GM10266 (cell line): ENCODE results near the gene C5orf34.

Source experiments
- DNase-seq: peaks from one replicate; pipeline ENCODE4 v3.0.0; 2012; ENCODE audit errors: extremely low spot score
- CTCF ChIP-seq: IDR thresholded peaks from 2 replicates; pipeline ENCODE4 v1.5.1; 2012; ENCODE audit warnings: mild to moderate bottlenecking, low read depth; ENCODE audit not compliant: control insufficient read depth, insufficient read depth; ENCODE audit errors: missing control alignments

Gene C5orf34

DNA sequence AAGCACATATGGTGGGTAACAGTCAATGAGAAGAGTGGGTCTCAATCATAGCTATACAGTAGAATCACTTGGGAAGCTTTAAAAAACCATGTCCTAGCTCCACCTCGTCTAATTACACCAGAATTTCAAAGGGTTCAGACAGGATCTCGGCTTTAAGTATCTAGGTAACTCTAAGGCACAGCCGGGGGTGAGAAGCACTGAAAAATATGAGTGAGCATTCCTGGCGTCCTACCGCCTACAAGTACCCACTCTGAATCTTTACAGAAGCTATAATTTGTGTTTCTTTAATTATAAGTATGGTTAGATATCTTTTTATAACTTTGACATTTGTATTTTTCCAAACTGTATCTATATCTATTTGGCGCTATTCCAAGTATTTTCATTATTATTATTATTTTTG, 25.8 kb upstream of the C5orf34 start:
- TF ChIP-seq CTCF = no peak
- DNase-seq = no peak

DNA sequence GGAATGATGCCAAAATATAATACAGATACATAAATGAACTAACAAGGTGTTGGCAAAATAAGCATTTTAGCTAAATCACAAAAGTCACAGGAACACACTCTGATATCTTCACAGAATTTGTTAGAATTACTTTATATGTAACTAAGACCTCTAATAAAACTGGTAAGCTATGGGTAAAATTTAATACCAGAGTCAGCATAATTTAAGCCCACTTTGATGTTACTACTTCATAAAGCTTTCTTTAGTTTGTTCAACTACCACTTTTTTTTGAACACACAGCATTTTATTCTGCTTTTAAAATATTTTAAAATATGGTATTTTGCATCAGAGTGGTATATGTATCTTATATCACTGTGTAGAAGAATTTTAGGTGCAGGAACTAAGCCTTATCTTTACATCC, 22.0 kb upstream of the C5orf34 start:
- no peak for DNase-seq
- no peak for TF ChIP-seq CTCF

DNA sequence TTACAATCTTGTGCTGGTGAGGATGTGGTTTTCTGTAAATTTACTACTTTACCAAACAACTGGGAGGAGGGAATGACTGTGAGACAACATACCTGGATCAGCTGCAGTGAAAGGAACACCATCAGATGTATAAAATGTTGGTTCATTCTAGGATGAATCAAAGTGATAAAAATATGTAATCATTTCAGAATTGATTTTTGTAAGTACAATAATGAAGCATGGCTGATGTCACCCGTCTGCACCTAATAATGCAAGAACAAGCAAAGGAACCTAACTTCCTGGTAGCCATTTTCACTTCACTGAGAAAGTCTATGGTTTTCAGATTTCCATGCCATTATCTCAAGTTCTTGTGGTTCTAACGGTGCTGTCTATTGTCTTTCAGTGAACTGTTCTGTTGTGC, 18.7 kb upstream of the C5orf34 start:
- no peak for TF ChIP-seq CTCF
- DNase-seq = no peak

- TF ChIP-seq CTCF = no peak
- no peak for DNase-seq
Observed at GRCh38 chr5:43530648-43531047, 15.7 kb upstream of the C5orf34 start.

- DNase-seq = no peak
- TF ChIP-seq CTCF = no peak
Observed at GRCh38 chr5:43523662-43524072, 8.7 kb upstream of the C5orf34 start.

- no peak for DNase-seq
- no peak for TF ChIP-seq CTCF
Observed at GRCh38 chr5:43520615-43521014, 5.7 kb upstream of the C5orf34 start.

DNA sequence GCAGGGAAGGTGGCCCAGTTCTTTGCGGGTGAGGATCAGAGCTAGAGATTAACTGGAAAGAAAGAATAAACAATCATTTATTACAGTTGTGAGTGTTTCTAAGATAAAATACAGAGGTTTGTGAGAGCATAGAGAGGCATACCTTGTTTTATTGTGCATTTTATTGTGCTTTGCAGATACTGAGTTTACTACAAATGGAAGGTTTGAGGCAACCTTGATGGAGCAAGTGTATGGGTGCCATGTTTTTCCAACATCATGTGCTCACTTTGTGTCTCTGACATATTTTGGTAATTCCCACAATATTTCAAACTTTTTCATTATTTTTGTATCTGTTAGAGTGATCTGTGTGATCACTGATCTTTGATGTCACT, 715 bp upstream of the C5orf34 start:
- no peak for TF ChIP-seq CTCF
- no peak for DNase-seq
